HG03460 (cell line): ENCODE results near the gene USP9Y.
"Not testable (repeated sequence)": the region's sequence is repeated elsewhere in the genome, so short reads cannot be mapped to it uniquely, and the experiment has no call there.

Source experiments
- ATAC-seq: cut with Tn5 transposase; IDR thresholded peaks from one replicate; pipeline ENCODE4 v1.9.1; 2021; ENCODE audit not compliant: unreplicated experiment

USP9Y gene

GRCh38 chrY:12701181-12701695 is at the start of gene USP9Y:
TSS of gene USP9Y (plus strand) at chrY:12701231. CDS start at chrY:12709448, 8,217 bp downstream.
- ATAC-seq, result no peak

- no peak for ATAC-seq
Observed at GRCh38 chrY:12651621-12652036, 49.4 kb upstream of the USP9Y start.

- ATAC-seq, result peak; percentile 66
Observed at GRCh38 chrY:12661745-12662681, 39.0 kb upstream of the USP9Y start.

- ATAC-seq, result peak; percentile 34
Observed at GRCh38 chrY:12662745-12663591, 38.1 kb upstream of the USP9Y start.

- not testable (repeated sequence) for ATAC-seq
Observed at GRCh38 chrY:12663845-12664244, 37.2 kb upstream of the USP9Y start.

- no peak for ATAC-seq
Observed at GRCh38 chrY:12678111-12678510, 22.9 kb upstream of the USP9Y start.

GRCh38 chrY:12681535-12681934 is 19.5 kb upstream of the USP9Y start:
- no peak for ATAC-seq

- ATAC-seq, result no peak
Observed at GRCh38 chrY:12688337-12688736, 12.7 kb upstream of the USP9Y start.

- ATAC-seq, result no peak
Observed at GRCh38 chrY:12700087-12700486, 944 bp upstream of the USP9Y start.

GRCh38 chrY:12702174-12702573 is 1.1 kb downstream of the USP9Y start:
- ATAC-seq, result no peak

- ATAC-seq, result no peak
Observed at GRCh38 chrY:12710460-12710859, 9.4 kb downstream of the USP9Y start.

- ATAC-seq, result no peak
Observed at GRCh38 chrY:12715376-12715775, 14.3 kb downstream of the USP9Y start.

- no peak for ATAC-seq
Observed at GRCh38 chrY:12729746-12730145, 28.7 kb downstream of the USP9Y start.

- peak; percentile 80 for ATAC-seq
Observed at GRCh38 chrY:12733625-12734024, 32.6 kb downstream of the USP9Y start.

- no peak for ATAC-seq
Observed at GRCh38 chrY:12734051-12734450, 33.0 kb downstream of the USP9Y start.

- ATAC-seq, result no peak
Observed at GRCh38 chrY:12741414-12741813, 40.4 kb downstream of the USP9Y start.

- ATAC-seq, result no peak
Observed at GRCh38 chrY:12742725-12743124, 41.7 kb downstream of the USP9Y start.

GRCh38 chrY:12744091-12744490 is 43.1 kb downstream of the USP9Y start:
- ATAC-seq, result no peak

GRCh38 chrY:12749293-12749692 is 48.3 kb downstream of the USP9Y start:
- no peak for ATAC-seq

- ATAC-seq, result no peak
Observed at GRCh38 chrY:12752856-12753255, 51.8 kb downstream of the USP9Y start.

GRCh38 chrY:12756021-12756420 is 55.0 kb downstream of the USP9Y start:
- ATAC-seq, result no peak

GRCh38 chrY:12765976-12766375 is 64.9 kb downstream of the USP9Y start:
- no peak for ATAC-seq
